Measurements from ENCODE around the gene ICA1.

Gene ICA1

GRCh38 chr7:8226501-8226900 lies 35.5 kb downstream of the ICA1 start:
- no peak for DNase-seq

DNA sequence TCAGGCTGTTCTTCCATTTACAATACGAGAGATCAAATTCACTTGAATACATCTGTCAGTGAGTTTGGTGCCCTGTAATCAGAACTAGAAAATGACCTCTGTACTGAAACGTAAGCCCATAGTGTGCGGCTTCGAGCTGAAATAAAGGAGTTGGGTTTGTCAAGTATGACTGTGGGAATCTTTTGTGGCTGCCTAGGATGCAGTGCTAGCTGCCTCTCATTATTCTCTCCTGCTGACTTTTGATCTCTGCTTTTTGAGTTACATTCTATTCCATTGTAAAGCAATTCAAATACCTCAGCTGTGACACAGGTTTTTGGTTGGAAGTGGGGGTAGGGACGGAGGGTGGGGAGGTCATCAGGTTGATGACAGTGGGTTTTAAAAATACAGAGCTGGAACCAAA lies 40.4 kb downstream of the ICA1 start:
- no peak for DNase-seq

GRCh38 chr7:8221101-8221495 lies 40.9 kb downstream of the ICA1 start:
- no peak for DNase-seq

GRCh38 chr7:8220376-8221100 lies 41.4 kb downstream of the ICA1 start:
- no peak for DNase-seq

DNA sequence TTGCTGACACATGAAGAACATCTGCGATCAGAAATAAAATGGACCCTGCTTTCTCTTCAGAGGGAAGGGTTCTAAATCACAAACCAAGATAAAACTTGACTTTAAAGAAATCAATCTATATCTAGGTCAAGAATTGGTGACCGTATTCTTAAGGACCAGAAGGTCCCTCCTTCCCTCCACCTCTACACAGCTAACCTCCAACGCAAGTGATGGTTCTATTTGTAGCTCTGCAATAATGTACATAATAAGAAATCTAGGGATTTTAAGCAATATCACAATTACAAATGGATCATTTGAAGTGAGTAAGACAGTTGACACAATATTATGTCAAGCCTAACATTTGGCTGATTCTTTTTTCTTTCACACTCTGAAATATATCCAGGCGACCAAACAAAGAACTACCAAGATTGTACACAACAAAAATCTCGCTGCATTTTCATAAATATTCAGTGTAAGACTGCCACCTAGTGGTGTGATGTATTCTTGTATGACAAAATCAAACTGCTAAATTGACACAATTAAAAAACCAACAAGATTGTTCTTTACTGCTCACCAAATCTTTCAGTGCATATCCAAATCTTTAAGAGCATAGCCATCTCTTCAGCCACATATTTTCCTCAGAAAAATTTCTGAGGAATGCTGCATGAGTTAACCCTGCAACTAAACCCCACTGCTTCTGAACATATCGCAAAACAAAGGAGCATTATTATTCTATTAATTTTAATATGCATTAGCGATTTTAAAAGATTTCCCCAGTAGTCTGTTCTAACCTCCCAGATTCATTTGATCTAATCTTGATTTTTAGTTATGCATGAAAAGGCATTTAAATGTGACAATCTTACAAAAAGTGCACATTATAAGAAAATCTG lies 44.5 kb downstream of the ICA1 start:
- DNase-seq: no peak

GRCh38 chr7:8216334-8216690 lies 45.7 kb downstream of the ICA1 start:
- no peak for DNase-seq

- DNase-seq: no peak
Measured at GRCh38 chr7:8215648-8216333, 46.2 kb downstream of the ICA1 start.

DNA sequence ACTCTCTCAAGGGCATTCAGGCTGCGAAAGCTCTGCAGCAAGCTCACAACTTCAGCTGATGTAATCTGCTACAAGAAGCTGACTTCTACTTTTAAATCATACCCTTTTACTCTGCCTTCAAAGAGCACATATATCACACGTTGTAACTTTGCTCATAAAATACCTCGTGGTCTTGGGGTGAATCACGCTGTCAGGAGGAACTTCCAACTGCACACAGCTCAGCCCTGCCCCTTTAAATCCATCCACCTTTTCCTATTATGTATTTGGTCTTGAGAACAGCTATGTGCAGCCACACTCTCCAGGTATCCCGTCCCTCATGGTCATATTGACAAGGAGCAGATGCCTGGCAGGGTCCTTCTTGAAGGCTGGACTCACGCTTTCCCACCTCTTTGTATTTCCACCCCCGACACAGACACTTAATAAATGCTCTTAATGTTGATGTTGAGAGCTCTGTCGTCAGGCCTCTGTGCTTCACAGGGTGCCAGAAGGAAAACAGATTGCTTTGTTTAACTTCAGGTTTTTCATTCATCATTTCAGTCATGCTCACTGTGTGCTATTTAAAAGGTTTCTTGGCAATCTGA lies 47.6 kb downstream of the ICA1 start:
- no peak for DNase-seq

DNA sequence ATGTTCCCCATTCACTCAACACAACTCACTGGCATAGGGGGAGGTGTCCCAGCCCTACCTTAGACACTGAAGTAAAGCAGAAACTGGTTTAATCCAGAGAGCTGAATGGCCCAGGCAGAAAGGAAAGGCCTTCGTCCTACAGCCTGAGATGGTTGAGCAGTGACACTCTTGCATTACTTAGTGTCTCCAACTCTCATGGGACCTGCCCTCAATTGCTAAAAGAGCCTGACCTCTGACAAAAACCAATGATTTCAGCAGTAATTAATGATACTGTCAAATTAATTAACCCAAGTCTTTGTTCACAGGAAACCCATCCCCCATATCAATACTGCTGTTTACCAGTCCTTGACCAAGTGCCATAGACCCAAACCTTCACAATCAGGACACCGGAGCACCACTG lies 48.6 kb downstream of the ICA1 start:
- DNase-seq: no peak

DNA sequence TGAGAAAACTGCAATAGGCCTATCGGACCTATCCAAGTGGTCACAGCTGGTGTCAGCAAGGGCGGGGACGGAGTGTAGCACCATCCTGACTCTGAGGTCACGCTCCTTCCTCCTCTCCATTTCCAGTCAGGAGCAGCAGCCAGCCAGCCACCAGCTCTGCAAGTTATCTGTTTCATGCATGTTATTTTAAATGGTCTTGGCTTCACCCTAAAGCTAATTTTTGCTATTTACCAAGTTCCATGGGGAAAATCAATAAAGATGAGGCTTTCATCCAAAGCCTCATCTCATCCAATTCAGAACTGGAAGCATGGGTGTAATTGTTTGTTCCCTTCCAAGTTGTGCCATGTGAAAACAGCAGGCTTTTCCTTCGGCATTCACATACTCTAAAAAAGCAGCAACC lies 49.3 kb downstream of the ICA1 start:
- no peak for DNase-seq

DNA sequence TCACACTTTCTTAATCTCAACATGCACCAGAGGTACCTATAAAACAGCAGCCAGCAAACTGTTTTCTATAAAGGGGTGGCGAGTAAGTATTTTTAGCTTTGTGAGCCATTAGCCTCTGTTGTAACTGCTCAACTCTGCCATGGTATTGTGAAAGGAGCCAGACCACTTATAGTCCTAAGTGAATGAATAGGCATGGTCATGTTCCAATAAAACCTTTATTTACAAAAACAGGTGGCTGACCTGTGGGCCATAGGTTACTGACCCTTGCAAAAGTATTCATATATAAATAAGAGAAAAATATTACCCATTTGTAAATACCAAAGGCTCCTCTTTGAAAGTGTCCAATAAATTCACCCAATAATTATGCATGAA lies 50.3 kb downstream of the ICA1 start:
- no peak for DNase-seq

DNA sequence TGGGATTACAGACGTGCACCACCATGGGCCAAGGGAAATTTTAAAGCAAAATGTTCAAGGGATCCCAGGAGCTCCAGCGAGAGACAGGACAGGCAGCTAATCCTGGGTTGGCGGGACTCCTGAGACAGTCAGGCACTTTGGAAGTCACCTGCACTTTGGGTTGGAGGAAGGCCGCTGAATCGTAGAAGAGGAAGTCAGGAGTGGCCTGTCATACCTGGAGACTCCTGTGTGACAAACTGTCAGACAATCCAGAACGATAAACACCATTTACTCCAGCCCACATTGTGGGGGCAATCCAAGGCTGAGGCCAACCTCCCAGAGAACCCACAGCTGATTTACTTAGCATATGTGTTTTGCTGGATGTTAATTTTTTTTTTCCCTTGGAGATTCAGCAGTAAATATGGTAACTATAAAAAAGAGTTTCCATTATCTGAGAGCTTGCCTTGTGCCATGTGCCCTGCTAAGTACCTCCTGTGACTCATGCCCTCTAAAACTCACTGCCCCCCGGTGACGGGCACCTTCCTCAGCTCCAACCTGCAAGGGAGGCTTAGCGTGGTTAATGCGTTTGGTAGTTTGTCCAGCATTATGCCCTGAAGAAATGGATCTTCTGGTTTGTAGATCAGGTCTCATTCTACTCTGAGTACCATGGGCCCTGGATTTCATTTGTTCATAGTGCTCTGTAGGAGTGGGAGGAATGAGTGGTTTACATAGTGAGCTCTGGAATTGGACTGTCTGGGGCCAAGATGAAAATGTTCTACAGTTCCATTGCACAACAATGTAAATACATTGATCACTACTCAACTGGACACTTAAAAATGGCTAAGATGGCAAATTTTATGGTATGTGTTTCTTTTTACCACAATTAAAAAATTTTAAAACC lies 50.9 kb downstream of the ICA1 start:
- no peak for DNase-seq

DNA sequence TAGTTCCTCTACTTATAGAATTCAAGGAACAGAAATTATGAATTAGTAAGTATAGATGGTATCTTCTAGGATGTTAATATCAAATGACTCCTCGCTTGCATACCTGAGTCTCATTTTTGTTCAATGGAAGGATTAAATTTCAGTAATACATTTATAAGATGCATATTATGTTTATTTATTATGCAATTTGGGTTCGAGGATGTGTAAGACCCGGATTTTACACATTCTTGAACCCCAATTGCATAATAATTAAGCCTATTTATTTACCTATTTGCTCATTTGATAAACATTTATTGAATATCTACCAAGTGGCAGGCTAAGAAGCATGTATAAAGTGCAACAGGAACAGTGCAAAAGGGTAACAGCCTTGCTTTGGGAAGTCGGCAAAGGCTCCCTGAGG lies 52.6 kb downstream of the ICA1 start:
- DNase-seq: no peak

DNA sequence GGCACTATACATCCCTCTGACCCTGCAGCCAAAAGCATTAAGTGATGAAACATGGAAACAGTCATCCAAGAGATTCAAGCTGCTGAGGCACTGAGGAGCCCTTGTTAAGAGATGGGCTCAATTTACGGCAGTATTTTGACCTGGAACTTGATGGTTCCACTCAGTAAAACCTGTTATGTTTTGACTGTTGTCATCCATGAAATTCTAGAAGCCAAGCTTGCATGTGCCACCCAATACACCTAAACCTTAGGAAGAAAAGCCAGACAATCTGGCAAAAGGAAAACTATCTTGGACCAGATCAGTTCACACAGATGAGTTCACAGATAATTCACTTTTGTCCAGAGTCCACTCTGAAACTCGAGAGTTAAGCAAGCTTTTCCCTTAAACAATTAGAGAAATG lies 53.2 kb downstream of the ICA1 start:
- DNase-seq: no peak

DNA sequence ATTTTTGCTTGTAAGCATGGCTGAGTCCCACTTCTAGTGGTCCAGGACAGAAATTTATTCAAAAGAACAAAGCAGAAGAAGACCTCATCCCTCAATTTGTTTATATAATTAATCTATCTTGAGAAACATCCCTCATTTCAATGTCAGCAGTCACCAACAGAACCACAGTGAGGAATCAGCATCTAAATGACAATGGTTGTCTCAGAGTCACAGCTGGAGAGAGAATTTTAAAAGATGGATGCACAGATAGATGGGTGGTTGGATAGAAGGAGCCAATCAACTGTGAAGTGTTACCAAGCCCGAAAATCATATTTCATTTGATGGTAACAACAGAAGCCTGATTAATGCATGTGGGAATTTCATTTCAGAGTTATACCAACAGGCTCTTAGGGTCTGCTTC lies 55.0 kb downstream of the ICA1 start:
- DNase-seq: no peak

- DNase-seq: no peak
Measured at GRCh38 chr7:8205537-8205936, 56.4 kb downstream of the ICA1 start.

- no peak for DNase-seq
Measured at GRCh38 chr7:8205031-8205387, 57.0 kb downstream of the ICA1 start.

DNA sequence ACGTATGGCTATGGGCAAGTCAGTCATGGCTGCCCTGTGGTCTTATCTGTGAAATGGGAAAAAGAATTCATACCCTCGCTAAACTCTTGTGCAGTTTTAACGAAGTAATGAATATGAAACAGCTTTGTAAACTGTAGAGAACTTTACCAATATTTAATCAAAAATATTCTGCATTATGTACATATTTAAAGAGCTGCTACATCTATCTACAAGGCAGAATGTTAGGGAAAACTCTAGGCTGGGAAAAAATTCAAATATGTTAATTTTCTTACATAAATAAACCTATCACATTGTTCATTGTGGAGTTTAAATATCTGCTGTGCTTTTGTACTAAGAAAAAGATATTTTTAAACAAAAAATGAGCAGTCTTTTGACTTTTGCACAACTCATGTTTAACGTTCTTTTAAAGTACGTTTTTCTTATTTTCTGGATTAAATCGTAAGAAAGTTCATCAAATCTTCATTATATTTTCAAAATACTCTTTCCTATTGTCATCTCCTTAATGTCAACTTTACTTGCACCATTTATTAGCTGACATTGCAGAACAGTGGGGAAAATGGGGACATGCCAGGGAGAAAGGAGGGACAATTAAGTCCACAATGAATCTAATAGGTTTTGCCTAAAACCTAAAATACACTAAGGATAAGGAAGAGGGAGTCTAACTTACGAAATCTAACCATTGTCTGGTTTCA lies 57.5 kb downstream of the ICA1 start:
- no peak for DNase-seq

GRCh38 chr7:8201846-8202441 lies 60.0 kb downstream of the ICA1 start:
- no peak for DNase-seq

- DNase-seq: no peak
Measured at GRCh38 chr7:8200717-8201116, 61.2 kb downstream of the ICA1 start.

- no peak for DNase-seq
Measured at GRCh38 chr7:8200316-8200715, 61.7 kb downstream of the ICA1 start.
